Ishikawa (cell line): ENCODE results near the gene B3GNT8.

Source experiments
- CREB1 ChIP-seq: IDR thresholded peaks from 2 replicates; pipeline ENCODE4 v1.6.1; 2012; ENCODE audit warnings: low read depth
- RAD21 ChIP-seq: IDR thresholded peaks from 2 replicates; pipeline ENCODE4 v1.6.1; 2012; ENCODE audit warnings: low read depth
- TEAD4 ChIP-seq: IDR thresholded peaks from 2 replicates; pipeline ENCODE4 v1.6.1; 2012
- YY1 ChIP-seq: IDR thresholded peaks from 2 replicates; pipeline ENCODE4 v1.6.1; 2012; ENCODE audit warnings: low read depth
- TF ChIP-seq, protein P1 (sequence below): IDR thresholded peaks from 2 replicates; pipeline ENCODE4 v1.6.1; 2012; ENCODE audit warnings: low read depth, mild to moderate bottlenecking

DNA sequence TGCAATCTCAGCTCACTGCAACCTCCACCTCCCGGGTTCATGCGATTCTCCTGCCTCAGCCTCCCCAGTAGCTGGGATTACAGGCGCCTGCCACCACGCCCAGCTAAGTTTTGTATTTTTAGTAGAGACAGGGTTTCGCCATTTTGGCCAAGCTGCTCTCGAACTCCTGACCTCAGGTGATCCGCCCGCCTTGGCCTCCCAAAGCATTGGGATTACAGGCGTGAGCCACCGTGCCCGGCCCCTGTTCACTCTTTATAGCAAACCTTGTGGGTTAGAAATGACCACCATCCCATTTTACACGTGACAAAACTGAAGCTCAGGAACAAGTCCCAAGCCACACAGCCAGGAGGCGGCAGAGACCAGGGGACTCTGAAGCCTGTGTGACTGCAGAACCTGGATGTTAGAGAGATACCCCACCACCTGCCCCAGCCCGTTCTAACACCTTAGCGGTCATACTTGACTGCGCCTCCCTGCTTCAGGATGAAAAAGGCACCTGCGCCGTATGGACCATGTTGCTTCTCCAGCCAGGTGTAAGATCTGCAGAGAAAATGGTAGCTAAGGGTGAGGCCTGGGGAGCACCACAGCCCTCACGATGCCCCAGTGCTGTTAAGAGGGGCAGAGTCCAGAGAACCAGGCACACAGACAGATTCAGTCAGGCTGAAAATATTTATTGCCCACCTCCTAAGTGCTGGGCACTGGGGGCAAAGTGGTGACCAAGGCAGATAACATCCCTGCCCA is 8.9 kb upstream of the B3GNT8 start:
- TF ChIP-seq YY1 (no peak), RAD21 (no peak), TEAD4 (no peak), CREB1 (no peak)
- TF ChIP-seq, protein P1, sequence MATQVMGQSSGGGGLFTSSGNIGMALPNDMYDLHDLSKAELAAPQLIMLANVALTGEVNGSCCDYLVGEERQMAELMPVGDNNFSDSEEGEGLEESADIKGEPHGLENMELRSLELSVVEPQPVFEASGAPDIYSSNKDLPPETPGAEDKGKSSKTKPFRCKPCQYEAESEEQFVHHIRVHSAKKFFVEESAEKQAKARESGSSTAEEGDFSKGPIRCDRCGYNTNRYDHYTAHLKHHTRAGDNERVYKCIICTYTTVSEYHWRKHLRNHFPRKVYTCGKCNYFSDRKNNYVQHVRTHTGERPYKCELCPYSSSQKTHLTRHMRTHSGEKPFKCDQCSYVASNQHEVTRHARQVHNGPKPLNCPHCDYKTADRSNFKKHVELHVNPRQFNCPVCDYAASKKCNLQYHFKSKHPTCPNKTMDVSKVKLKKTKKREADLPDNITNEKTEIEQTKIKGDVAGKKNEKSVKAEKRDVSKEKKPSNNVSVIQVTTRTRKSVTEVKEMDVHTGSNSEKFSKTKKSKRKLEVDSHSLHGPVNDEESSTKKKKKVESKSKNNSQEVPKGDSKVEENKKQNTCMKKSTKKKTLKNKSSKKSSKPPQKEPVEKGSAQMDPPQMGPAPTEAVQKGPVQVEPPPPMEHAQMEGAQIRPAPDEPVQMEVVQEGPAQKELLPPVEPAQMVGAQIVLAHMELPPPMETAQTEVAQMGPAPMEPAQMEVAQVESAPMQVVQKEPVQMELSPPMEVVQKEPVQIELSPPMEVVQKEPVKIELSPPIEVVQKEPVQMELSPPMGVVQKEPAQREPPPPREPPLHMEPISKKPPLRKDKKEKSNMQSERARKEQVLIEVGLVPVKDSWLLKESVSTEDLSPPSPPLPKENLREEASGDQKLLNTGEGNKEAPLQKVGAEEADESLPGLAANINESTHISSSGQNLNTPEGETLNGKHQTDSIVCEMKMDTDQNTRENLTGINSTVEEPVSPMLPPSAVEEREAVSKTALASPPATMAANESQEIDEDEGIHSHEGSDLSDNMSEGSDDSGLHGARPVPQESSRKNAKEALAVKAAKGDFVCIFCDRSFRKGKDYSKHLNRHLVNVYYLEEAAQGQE, result no peak
